GM12891 (cell line): ENCODE results near the gene FAM216B.

Experiments
- POLR2A ChIP-seq: IDR thresholded peaks from 2 replicates; pipeline ENCODE4 v1.6.1; 2011; ENCODE audit warnings: low read depth, low read length, control low read depth
- POLR2AphosphoS5 ChIP-seq: IDR thresholded peaks from 2 replicates; pipeline ENCODE4 v1.6.1; 2011; ENCODE audit warnings: low read depth, low read length, control low read depth
- TAF1 ChIP-seq: IDR thresholded peaks from 2 replicates; pipeline ENCODE4 v1.6.1; 2011; ENCODE audit warnings: low read depth, low read length, control low read depth

DNA sequence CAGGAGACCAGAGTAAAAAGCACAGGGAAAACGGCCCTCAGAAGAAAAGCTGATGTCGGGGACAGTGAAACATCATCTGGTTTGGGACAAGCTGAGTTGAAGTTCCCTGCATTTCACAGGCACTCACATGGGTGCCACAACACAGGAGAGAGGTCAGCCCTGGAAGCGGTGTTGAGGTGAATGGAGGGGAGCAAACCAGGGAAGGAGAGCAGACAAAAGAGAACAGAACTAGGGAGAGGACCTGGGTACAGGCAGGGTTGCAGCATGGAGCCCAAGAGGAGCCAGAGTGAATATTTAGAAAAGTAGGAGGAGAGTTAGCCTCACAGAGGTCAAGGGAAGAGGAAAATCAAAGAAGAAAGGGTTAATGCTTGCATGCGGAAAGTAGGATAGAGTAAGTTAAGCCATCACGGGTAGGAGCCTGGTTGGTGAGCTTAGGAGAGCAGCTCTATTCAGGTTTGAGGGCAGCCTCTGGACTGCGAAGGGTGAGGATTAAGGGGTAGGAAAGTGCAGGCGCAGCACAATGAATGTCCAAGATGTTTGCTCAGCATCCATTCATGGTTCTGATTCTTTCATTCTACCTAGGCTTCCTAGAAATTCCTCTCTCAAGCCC lies 15.5 kb downstream of the FAM216B start:
- TF ChIP-seq POLR2AphosphoS5 (no peak), TAF1 (no peak), POLR2A (no peak)
